ENCODE data around the gene UMODL1. TPM values are rescaled to one million over a fixed set of nuclear protein-coding genes. Genes with fewer than 3 reads are reported as not detected.

UMODL1 gene
- total and polyA plus RNA-seq, 2 donors (not counting 3 experiments of a cell fraction or from before 2014, with no cell fraction given) = not detected

DNA sequence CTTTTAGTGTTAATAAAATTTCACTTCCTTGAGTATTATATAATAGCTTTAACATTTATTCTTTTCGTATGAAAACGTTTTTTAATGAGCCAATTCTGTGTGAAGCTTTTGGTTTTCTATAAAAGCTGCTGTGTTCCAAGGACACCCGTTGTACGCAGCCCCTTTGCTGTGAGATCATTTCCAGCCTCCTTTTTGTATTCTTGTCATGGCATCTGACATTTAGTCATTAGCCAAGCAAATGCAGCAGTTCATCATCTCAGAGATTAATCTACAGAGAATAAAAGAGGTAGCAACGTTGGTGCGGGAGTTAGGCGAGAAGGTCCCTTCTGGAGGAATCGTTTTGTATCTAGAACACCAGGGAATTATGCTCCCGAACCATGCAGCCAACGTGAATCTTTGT lies 1.3 kb upstream of the UMODL1 start:
- Histone ChIP-seq H3K9me1 (replicated peaks; ENCODE audit: control insufficient read depth, extremely low read depth, insufficient read depth, low read length) (no peaks in the 10 kb centered on the region), H4K20me1 (replicated peaks; ENCODE audit: control insufficient read depth, extremely low read depth, insufficient read depth, low read length) (no peaks in the 10 kb centered on the region), H3K4me3 (replicated peaks in 1 of 3; ENCODE audit: insufficient read depth in 1 of 3, low read depth in 1 of 3, low read length in 3 of 3) (no peak overlapping the region), H3K36me3 (ENCODE audit: control insufficient read depth in 2 of 2, extremely low read depth in 1 of 2, insufficient read depth in 2 of 2, low read length in 2 of 2) (no peaks in the 10 kb centered on the region), H3K9me3 (replicated peaks; ENCODE audit: control insufficient read depth, insufficient read depth, low read length) (no peaks in the 10 kb centered on the region), H3K4me2 (ENCODE audit: insufficient read depth, low read length) (no peak overlapping the region), H3K4me1 (ENCODE audit: control insufficient read depth, extremely low read depth, insufficient read depth, low read length) (no peaks in the 10 kb centered on the region), H3K27me3 (ENCODE audit: control insufficient read depth in 2 of 2, insufficient read depth in 2 of 2, low read length in 2 of 2) (peaks cover 19 to 27% of the 10 kb centered on the region in 2 experiments), H2AFZ (ENCODE audit: low read depth, low read length) (no peak overlapping the region), H3K9ac (replicated peaks; ENCODE audit: extremely low read depth, insufficient read depth, low read length) (no peak overlapping the region), H3K79me2 (ENCODE audit: control insufficient read depth, insufficient read depth, low read length) (no peaks in the 10 kb centered on the region), H3K27ac (ENCODE audit: insufficient read depth, low read depth, low read length) (no peak overlapping the region)
- ChIA-PET CTCF (interaction anchor here (2.6 kb wide), 1 partner anchor 38 kb away, joined by 7 read pairs; no protein-coding TSS in a partner anchor), POLR2A (no interaction called here)
- dilution Hi-C loops (cut with MboI; ENCODE audit: extremely low pct_ligation_motif_present, low sequenced_read_pairs) = no loop called here
- TF ChIP-seq, protein P1, sequence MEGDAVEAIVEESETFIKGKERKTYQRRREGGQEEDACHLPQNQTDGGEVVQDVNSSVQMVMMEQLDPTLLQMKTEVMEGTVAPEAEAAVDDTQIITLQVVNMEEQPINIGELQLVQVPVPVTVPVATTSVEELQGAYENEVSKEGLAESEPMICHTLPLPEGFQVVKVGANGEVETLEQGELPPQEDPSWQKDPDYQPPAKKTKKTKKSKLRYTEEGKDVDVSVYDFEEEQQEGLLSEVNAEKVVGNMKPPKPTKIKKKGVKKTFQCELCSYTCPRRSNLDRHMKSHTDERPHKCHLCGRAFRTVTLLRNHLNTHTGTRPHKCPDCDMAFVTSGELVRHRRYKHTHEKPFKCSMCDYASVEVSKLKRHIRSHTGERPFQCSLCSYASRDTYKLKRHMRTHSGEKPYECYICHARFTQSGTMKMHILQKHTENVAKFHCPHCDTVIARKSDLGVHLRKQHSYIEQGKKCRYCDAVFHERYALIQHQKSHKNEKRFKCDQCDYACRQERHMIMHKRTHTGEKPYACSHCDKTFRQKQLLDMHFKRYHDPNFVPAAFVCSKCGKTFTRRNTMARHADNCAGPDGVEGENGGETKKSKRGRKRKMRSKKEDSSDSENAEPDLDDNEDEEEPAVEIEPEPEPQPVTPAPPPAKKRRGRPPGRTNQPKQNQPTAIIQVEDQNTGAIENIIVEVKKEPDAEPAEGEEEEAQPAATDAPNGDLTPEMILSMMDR (IDR thresholded peaks at IDR 0.05; ENCODE audit: extremely low read depth in 1 of 2, insufficient read depth in 1 of 2, low read depth in 1 of 2, low read length in 2 of 2) = no peak
- TF ChIP-seq, protein P2, sequence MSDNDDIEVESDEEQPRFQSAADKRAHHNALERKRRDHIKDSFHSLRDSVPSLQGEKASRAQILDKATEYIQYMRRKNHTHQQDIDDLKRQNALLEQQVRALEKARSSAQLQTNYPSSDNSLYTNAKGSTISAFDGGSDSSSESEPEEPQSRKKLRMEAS (IDR thresholded peaks at IDR 0.05; ENCODE audit: insufficient read depth, insufficient read length) = no peak
- intact Hi-C loops (cut with micrococcal nuclease) = no loop called here
- BruUV-seq (replicated peaks) = no TSS peak
- DNase-seq (ENCODE audit: low read depth, low spot score) (no peak), FAIRE-seq (no peak)

DNA sequence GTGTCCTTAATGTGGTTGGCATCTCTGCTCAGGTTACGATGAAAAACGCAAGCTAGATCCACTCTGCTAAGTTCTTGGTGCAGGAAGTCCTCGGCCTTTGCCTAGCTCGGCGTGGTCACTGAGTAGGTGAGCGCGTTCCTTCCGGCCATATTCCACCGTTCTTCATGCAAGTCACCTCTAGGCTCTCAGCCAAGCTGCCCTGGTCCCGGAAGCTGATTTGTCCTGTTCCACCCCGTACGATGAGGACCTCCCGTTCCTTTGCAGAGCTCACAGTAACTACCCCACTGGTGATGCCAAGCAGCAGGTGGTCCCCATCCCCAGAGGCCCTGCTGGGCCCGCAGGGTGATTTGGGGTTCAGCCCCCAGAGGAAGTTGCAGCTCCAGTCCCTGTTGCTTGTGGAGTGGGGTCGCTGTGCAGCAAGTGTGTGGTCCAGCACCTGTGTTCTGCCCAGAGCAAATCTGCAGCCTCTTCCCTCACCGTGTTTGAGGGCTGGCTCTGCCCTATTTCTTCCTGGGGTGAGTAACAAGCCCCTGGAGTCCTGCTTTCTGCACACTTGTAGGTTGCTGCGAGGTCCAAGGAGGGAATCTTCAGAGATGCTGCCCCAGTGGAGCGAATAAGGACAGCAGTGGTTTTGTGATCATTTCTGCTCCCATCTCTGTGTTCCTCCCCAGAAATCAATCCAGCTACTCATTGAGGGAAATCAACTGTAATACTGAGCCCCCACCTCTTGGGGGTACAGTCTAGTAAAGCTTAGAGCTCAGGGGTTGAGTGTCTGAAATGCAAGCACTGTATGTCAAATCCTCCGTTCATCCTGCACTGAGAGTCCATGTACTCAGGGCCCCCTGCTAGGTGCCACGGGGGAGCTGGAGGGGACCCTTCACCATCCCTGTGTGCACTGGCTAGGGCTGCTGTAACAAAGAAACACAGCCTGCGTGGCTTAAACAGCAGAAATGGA lies 2.3 kb downstream of the UMODL1 start:
- dilution Hi-C loops (cut with MboI; ENCODE audit: extremely low pct_ligation_motif_present, low sequenced_read_pairs) (no loop called here), intact Hi-C loops (cut with micrococcal nuclease) (no loop called here)
- H2AFZ ChIP-seq (ENCODE audit: low read depth, low read length) = no peak overlapping the region
- H3K9me3 ChIP-seq (replicated peaks; ENCODE audit: control insufficient read depth, insufficient read depth, low read length) = no peaks in the 10 kb centered on the region
- DNase-seq (ENCODE audit: low read depth, low spot score) = no peak
- H3K36me3 ChIP-seq (ENCODE audit: control insufficient read depth in 2 of 2, extremely low read depth in 1 of 2, insufficient read depth in 2 of 2, low read length in 2 of 2) = no peaks in the 10 kb centered on the region
- no peaks in the 10 kb centered on the region for H3K4me1 ChIP-seq (ENCODE audit: control insufficient read depth, extremely low read depth, insufficient read depth, low read length)
- H3K9ac ChIP-seq (replicated peaks; ENCODE audit: extremely low read depth, insufficient read depth, low read length) = no peak overlapping the region
- no peak overlapping the region for H3K27ac ChIP-seq (ENCODE audit: insufficient read depth, low read depth, low read length)
- no peaks in the 10 kb centered on the region for H3K79me2 ChIP-seq (ENCODE audit: control insufficient read depth, insufficient read depth, low read length)
- no TSS peak for BruUV-seq (replicated peaks)
- H3K27me3 ChIP-seq (ENCODE audit: control insufficient read depth in 2 of 2, insufficient read depth in 2 of 2, low read length in 2 of 2) = peaks cover 16 to 17% of the 10 kb centered on the region in 2 experiments
- no peak overlapping the region for H3K4me3 ChIP-seq (replicated peaks in 1 of 3; ENCODE audit: insufficient read depth in 1 of 3, low read depth in 1 of 3, low read length in 3 of 3)
- H3K4me2 ChIP-seq (ENCODE audit: insufficient read depth, low read length) = no peak overlapping the region
- H4K20me1 ChIP-seq (replicated peaks; ENCODE audit: control insufficient read depth, extremely low read depth, insufficient read depth, low read length) = no peaks in the 10 kb centered on the region
- no peaks in the 10 kb centered on the region for H3K9me1 ChIP-seq (replicated peaks; ENCODE audit: control insufficient read depth, extremely low read depth, insufficient read depth, low read length)
- TF ChIP-seq GATA2 (IDR thresholded peaks at IDR 0.05; ENCODE audit: insufficient read depth, insufficient read length, low read depth, low read length) (no peak), FOS (IDR thresholded peaks at IDR 0.05; ENCODE audit: borderline replicate concordance, insufficient read depth, low read length) (no peak), POLR2AphosphoS5 (IDR thresholded peaks at IDR 0.05; ENCODE audit: insufficient read depth, low read depth, low read length) (no peak), MYC (IDR thresholded peaks at IDR 0.05; ENCODE audit: low read depth, low read length) (no peak), POLR2A (IDR thresholded peaks at IDR 0.05; ENCODE audit: low read depth, low read length) (no peak), EZH2 (IDR thresholded peaks at IDR 0.05; ENCODE audit: borderline replicate concordance, low read depth, low read length, severe bottlenecking) (no peak)
- TF ChIP-seq, protein P1 (IDR thresholded peaks at IDR 0.05; ENCODE audit: extremely low read depth in 1 of 2, insufficient read depth in 1 of 2, low read depth in 1 of 2, low read length in 2 of 2) = no peak
- no peak for FAIRE-seq
- POLR2A ChIA-PET = no interaction called here
- CTCF ChIA-PET = interaction anchor here (1.2 to 3.1 kb wide), 5 partner anchors 9 to 44 kb away, joined by 3 to 12 read pairs (median 5); no protein-coding TSS in a partner anchor

Data from endothelial cell of umbilical vein (primary cell).